ENCODE results near the gene SZT2.

GRCh38 chr1:43439781-43440180 is 50.1 kb downstream of the SZT2 start:
- no peak for TF ChIP-seq CTCF (IDR thresholded peaks at IDR 0.05)
- no peak for TF ChIP-seq POLR2A (IDR thresholded peaks at IDR 0.05)
